ENCODE measurements around the gene DSE. TPM values are rescaled to one million over a fixed set of nuclear protein-coding genes. Genes with fewer than 3 reads are reported as not detected.

The DSE gene
- total RNA-seq, 4 donors from 2014 or later = 3.8 to 16.7 (median 9.2) TPM

DNA sequence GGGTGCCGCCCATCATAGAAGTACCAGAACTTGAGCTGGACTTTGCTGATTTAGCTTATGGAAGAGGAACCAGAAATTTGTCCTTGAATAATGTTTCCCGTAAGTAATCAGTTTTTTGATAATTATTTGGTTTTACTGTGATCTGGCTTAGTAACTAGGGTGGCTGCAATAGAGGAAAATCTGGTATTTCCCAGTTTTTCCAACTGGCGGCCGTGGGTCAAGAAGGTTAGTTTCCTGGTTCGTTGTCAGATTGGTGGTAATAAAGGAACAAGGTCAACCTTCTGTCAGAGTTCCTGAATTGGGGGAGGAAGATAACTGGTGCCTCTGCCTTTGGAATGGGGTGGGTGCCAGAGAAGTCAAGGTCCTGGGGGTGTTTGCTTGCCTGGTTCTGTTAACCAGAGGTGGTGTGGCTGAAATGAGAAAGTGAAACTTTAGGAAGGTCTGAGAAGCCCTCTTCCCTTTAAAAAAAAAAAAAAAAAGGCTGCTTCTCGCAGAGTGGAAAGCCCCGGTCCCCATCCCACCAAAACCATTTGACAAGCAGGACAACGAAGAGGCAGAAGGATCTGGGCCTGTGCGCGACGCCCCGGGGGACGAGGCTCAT lies 90.7 kb downstream of the DSE start, which contains the start of gene CALHM6:
Gene CALHM6 (plus strand): TSS at position 45 of the 601 bp plus-strand sequence. CDS start 555 bp downstream, at position 600.
- Histone ChIP-seq H3K36me3 (no peaks in the 10 kb centered on the region), H3K27ac (peak within 1 kb of the TSS; percentile 41 to 54 (median 44)), H3K9me3 (no peaks in the 10 kb centered on the region), H3K4me3 (peak within 1 kb of the TSS; percentile 17 to 55 (median 34)), H3K4me1 (peaks cover 0 to 17% (median 3%) of the 10 kb centered on the region in 4 donors), H3K27me3 (peaks cover 51% of the 10 kb centered on the region)
- 43 to 66% methylated on average over 3 to 13 of the region's 13 CpGs for WGBS, 2 donors (ENCODE audit: low coverage in 1 of 2)
- DNase-seq = no peak
- intact Hi-C loops (cut with DNase I; ENCODE audit: low total_unique reads) = no loop called here
- in situ Hi-C loops (cut with MboI; ENCODE audit: low pct_ligation_motif_present in 1 of 4, low pct_unique_long_range_greater_than_20kb in 1 of 4, low sequenced_read_pairs in 3 of 4) = no loop called here
- no peak for TF ChIP-seq EP300 (IDR thresholded peaks at IDR 0.05; ENCODE audit: low read depth)
- TF ChIP-seq CTCF (IDR thresholded peaks at IDR 0.05) = no peak
- TF ChIP-seq POLR2A (IDR thresholded peaks at IDR 0.05) = no peak
- TF ChIP-seq POLR2AphosphoS5 (IDR thresholded peaks at IDR 0.05) = no peak

DNA sequence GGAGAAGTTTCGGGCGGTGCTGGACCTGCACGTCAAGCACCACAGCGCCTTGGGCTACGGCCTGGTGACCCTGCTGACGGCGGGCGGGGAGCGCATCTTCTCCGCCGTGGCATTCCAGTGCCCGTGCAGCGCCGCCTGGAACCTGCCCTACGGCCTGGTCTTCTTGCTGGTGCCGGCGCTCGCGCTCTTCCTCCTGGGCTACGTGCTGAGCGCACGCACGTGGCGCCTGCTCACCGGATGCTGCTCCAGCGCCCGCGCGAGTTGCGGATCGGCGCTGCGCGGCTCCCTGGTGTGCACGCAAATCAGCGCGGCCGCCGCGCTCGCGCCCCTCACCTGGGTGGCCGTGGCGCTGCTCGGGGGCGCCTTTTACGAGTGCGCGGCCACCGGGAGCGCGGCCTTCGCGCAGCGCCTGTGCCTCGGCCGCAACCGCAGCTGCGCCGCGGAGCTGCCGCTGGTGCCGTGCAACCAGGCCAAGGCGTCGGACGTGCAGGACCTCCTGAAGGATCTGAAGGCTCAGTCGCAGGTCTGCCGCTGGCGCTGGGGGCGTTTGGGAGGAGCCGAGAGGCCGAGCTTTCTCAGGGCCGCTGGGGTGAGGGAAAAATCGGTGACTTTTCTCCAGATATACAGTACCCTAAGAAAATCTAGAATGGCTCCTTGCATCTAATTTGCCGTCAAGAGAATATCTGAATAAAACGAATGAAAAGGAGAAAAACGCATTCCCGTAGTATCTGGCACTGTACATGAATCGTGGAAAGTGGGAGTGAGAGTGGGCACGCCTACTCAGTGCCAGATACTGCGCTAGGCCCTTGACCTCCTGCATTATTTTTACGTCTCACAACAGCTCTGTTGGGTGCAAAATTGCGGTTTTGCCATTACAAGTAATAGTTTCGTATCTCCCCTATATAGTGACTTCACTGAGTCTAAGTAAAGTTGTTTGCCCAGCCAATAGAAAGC lies 91.5 kb downstream of the DSE start:
- peak; percentile 29 for DNase-seq
- in situ Hi-C loops (cut with MboI; ENCODE audit: low pct_ligation_motif_present in 1 of 4, low pct_unique_long_range_greater_than_20kb in 1 of 4, low sequenced_read_pairs in 3 of 4) = no loop called here
- peaks cover 0 to 17% (median 3%) of the 10 kb centered on the region in 4 donors for H3K4me1 ChIP-seq
- intact Hi-C loops (cut with DNase I; ENCODE audit: low total_unique reads) = no loop called here
- TF ChIP-seq EP300 (IDR thresholded peaks at IDR 0.05; ENCODE audit: low read depth) (no peak), POLR2A (IDR thresholded peaks at IDR 0.05) (no peak), CTCF (IDR thresholded peaks at IDR 0.05) (no peak), POLR2AphosphoS5 (IDR thresholded peaks at IDR 0.05) (no peak)
- peaks cover 51% of the 10 kb centered on the region for H3K27me3 ChIP-seq
- no peaks in the 10 kb centered on the region for H3K9me3 ChIP-seq
- H3K4me3 ChIP-seq = peak overlapping the region; percentile 17 to 55 (median 34)
- WGBS, 2 donors (ENCODE audit: low coverage in 1 of 2) = 34 to 81% methylated on average over 8 to 32 of the region's 84 CpGs
- H3K27ac ChIP-seq = peak overlapping the region; percentile 41 to 54 (median 44)
- H3K36me3 ChIP-seq = no peaks in the 10 kb centered on the region

GRCh38 chr6:116463301-116463700 lies 92.6 kb downstream of the DSE start:
- Histone ChIP-seq H3K27me3 (peaks cover 51% of the 10 kb centered on the region), H3K27ac (no peak overlapping the region), H3K36me3 (no peaks in the 10 kb centered on the region), H3K4me3 (peak overlapping the region in 1 of 4 donors; percentile 55), H3K9me3 (no peaks in the 10 kb centered on the region), H3K4me1 (peaks cover 0 to 17% (median 3%) of the 10 kb centered on the region in 4 donors)
- in situ Hi-C loops (cut with MboI; ENCODE audit: low pct_ligation_motif_present in 1 of 4, low pct_unique_long_range_greater_than_20kb in 1 of 4, low sequenced_read_pairs in 3 of 4) = no loop called here
- TF ChIP-seq EP300 (IDR thresholded peaks at IDR 0.05; ENCODE audit: low read depth) = no peak
- no peak for TF ChIP-seq POLR2AphosphoS5 (IDR thresholded peaks at IDR 0.05)
- TF ChIP-seq CTCF (IDR thresholded peaks at IDR 0.05) = no peak
- TF ChIP-seq POLR2A (IDR thresholded peaks at IDR 0.05) = no peak
- WGBS, 2 donors (ENCODE audit: low coverage in 1 of 2) = 89 to 92% methylated on average over 3 to 4 of the region's 4 CpGs
- intact Hi-C loops (cut with DNase I; ENCODE audit: low total_unique reads) = no loop called here
- DNase-seq = no peak

DNA sequence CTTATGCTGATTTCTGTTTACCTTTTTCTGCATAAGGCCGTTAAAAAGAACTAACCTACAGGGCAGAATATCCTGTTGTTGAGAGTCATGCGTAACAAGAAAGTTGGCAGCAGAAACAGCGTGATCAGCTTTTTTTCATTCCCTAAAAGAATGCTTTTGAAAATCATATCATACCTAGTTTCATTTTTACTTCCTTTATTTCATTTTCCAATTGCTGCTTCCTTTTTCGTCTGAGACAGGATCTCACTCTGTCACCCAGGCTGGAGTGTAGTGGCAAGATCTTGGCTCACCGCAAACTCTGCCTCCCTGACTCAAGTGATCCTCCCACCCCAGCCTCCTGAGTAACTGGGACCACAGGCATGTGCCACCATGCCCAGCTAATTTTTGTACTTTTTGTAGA lies 94.5 kb downstream of the DSE start:
- H3K4me1 ChIP-seq = peaks cover 0 to 17% (median 3%) of the 10 kb centered on the region in 4 donors
- intact Hi-C loops (cut with DNase I; ENCODE audit: low total_unique reads) = no loop called here
- no peaks in the 10 kb centered on the region for H3K36me3 ChIP-seq
- no peak for DNase-seq
- TF ChIP-seq POLR2AphosphoS5 (IDR thresholded peaks at IDR 0.05) (no peak), CTCF (IDR thresholded peaks at IDR 0.05) (no peak), POLR2A (IDR thresholded peaks at IDR 0.05) (no peak), EP300 (IDR thresholded peaks at IDR 0.05; ENCODE audit: low read depth) (no peak)
- no peak overlapping the region for H3K4me3 ChIP-seq
- no peaks in the 10 kb centered on the region for H3K9me3 ChIP-seq
- H3K27ac ChIP-seq = no peak overlapping the region
- in situ Hi-C loops (cut with MboI; ENCODE audit: low pct_ligation_motif_present in 1 of 4, low pct_unique_long_range_greater_than_20kb in 1 of 4, low sequenced_read_pairs in 3 of 4) = no loop called here
- peaks cover 47% of the 10 kb centered on the region for H3K27me3 ChIP-seq
- 46 to 56% methylated on average over 5 of the region's 5 CpGs for WGBS, 2 donors (ENCODE audit: low coverage in 1 of 2)
